IPS DF 6.9 (cell line): ENCODE measurements around the gene CAPZA2.
A peak's percentile ranks its signal among the peaks of the same experiment; 100 is the strongest.

Source experiments
- DNase-seq: peaks from one replicate; pipeline ENCODE4 v3.0.0-alpha.2; 2013; ENCODE audit warnings: low read depth, low spot score
- H3K27ac ChIP-seq: one replicate; pipeline ENCODE4 v1.5.1; 2013; ENCODE audit warnings: low read length, control low read depth
- H3K27me3 ChIP-seq: 2 replicates; pipeline ENCODE4 v1.6.1; 2013; ENCODE audit warnings: mild to moderate bottlenecking, low read length; ENCODE audit not compliant: control insufficient read depth, insufficient read depth
- H3K36me3 ChIP-seq: 2 replicates; pipeline ENCODE4 v1.6.1; 2013; ENCODE audit warnings: low read length; ENCODE audit not compliant: control insufficient read depth, insufficient read depth
- H3K4me1 ChIP-seq: 2 replicates; pipeline ENCODE4 v1.6.1; 2013; ENCODE audit warnings: low read length; ENCODE audit not compliant: control insufficient read depth, insufficient read depth
- H3K4me3 ChIP-seq: 2 replicates; pipeline ENCODE4 v1.5.1; 2013; ENCODE audit warnings: mild to moderate bottlenecking, low read length
- H3K9me3 ChIP-seq: 2 replicates; pipeline ENCODE4 v1.6.1; 2013; ENCODE audit warnings: low read length, inconsistent platforms; ENCODE audit not compliant: control insufficient read depth, insufficient read depth
- WGBS: extraction: QIAGEN DNeasy Blood & Tissue Kit; methylation state at CpG from one replicate; pipeline ENCODE4 v1.1.7; 2013; ENCODE audit warnings: mixed read lengths, missing lambda C conversion rate; ENCODE audit not compliant: insufficient read length, insufficient coverage; 5-methylcytosine and 5-hydroxymethylcytosine counted together

CAPZA2 gene

DNA sequence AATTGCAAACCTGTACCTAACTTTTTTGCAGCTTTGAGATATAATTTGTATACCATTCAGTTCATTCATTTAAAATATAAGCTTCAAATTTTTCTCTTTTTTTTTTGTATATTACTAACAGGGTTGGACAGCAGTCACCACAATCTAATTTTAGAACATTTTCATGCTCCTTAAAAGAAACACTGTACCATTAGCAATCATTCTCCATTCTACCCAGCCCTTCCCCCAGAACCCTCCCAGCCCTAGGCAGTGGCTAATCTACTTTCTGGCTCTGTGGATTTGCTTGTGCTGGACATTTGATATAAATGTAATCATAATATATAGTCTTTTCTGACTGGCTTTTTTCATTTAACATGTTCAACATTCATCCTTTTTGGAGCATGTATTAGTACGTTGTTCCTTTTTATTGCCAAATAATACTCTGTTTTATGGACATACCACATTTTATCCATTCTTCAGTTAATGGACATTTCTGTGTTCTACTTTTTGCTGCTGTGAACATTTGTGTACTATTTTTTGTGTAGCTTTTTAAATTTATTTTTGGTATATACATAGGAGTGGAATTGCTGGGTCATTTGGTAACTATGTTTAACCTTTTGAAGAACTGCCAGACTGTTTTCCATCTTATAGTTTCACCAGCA lies 50.0 kb downstream of the CAPZA2 start:
- Histone ChIP-seq H3K4me1 (no peaks in the 10 kb centered on the region), H3K9me3 (no peaks in the 10 kb centered on the region), H3K4me3 (no peak overlapping the region), H3K27me3 (no peaks in the 10 kb centered on the region), H3K27ac (no peak overlapping the region), H3K36me3 (no peaks in the 10 kb centered on the region; the same call in 1 of the 2 replicates)
- no CpG with 5 or more reads among the region's 1 CpG for WGBS
- DNase-seq, result no peak

DNA sequence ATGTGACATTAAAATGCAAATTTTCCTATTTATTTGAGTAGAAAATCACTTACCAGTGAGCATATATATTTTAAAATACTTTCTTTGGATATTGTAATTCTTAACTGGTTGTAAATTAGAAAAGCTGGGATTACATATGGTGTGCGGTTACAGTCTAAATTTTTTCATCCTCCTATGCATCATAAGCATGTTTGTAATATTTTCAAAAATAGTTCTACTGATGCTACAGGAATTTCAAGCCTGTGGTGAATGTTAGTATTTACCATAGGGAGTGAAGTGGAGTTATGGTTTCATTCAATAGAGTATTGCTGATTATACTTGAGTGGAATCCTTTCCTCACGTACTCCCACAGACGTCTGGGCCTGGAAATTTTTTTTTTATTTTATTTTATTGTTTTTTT lies 56.3 kb downstream of the CAPZA2 start:
- no peak for DNase-seq
- H3K36me3 ChIP-seq, result no peaks in the 10 kb centered on the region; the same call in 1 of the 2 replicates
- no peaks in the 10 kb centered on the region for H3K9me3 ChIP-seq
- no CpG with 5 or more reads among the region's 3 CpGs for WGBS
- no peak overlapping the region for H3K4me3 ChIP-seq
- H3K27me3 ChIP-seq, result no peaks in the 10 kb centered on the region
- no peaks in the 10 kb centered on the region for H3K4me1 ChIP-seq
- H3K27ac ChIP-seq, result no peak overlapping the region

DNA sequence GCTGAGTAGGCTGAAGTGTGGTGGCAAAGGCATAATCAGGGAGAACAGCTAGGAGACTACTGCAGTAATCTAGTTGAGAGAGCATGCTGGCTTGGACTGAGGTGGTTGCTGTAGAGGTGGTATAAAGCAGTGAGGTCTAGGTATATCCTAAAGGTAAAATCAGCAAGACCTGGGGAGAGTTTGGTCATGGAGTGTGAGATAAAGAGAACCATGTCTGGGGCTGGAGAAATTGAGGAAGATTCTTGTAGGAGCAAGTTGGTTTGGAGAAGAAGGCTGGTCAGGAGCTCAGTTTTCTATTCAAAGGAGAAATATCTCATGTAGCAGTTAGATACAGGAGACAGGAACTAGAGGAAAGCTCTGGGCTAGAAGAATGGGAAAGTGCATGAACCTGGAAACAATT lies 58.0 kb downstream of the CAPZA2 start:
- Histone ChIP-seq H3K4me1 (no peaks in the 10 kb centered on the region), H3K9me3 (no peaks in the 10 kb centered on the region), H3K27ac (no peak overlapping the region), H3K4me3 (no peak overlapping the region), H3K27me3 (no peaks in the 10 kb centered on the region), H3K36me3 (no peaks in the 10 kb centered on the region; the same call in 1 of the 2 replicates)
- DNase-seq, result no peak

DNA sequence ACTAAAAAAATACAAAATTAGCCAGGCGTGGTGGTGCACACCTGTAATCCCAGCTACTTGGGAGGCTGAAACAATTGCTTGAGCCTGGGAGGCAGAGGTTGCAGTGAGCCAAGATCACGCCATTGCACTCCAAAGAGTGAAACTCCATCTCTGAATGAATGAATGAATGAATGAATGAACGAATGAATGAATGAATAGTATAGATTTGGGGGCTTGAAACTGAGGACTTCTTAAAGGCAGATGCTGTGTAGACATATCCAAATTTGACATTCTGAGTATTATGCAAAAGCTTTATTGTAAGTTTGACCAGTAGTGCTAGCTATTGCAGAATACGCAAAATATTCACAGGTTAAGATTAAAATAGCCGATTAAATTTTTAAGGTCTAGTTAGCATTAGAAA lies 60.2 kb downstream of the CAPZA2 start:
- Histone ChIP-seq H3K9me3 (no peaks in the 10 kb centered on the region), H3K4me1 (no peaks in the 10 kb centered on the region), H3K27ac (no peak overlapping the region), H3K4me3 (no peak overlapping the region), H3K36me3 (no peaks in the 10 kb centered on the region; the same call in 1 of the 2 replicates), H3K27me3 (no peaks in the 10 kb centered on the region)
- DNase-seq, result no peak
- no CpG with 5 or more reads among the region's 5 CpGs for WGBS

DNA sequence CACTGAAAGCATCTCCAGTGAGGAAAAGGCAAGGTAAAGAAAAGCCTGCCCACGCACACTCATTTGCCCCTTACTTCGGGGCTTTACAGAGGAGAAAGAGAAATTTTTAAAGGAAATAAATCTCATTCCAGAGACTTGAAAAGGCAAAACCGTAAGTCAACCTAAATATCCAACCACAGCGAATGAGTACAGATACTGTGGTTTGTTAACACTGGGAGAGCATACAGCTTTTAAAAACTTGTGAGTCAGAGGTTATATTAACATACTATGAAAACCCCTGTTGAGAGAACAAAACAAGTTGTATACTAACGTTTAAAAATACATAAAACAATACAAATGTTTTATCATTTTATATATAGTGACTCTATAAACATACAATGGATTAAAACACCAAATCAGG lies 62.4 kb downstream of the CAPZA2 start:
- Histone ChIP-seq H3K27me3 (no peaks in the 10 kb centered on the region), H3K36me3 (no peaks in the 10 kb centered on the region), H3K4me3 (no peak overlapping the region), H3K27ac (no peak overlapping the region), H3K9me3 (no peaks in the 10 kb centered on the region), H3K4me1 (no peaks in the 10 kb centered on the region)
- no peak for DNase-seq
- WGBS, result no CpG with 5 or more reads among the region's 5 CpGs

DNA sequence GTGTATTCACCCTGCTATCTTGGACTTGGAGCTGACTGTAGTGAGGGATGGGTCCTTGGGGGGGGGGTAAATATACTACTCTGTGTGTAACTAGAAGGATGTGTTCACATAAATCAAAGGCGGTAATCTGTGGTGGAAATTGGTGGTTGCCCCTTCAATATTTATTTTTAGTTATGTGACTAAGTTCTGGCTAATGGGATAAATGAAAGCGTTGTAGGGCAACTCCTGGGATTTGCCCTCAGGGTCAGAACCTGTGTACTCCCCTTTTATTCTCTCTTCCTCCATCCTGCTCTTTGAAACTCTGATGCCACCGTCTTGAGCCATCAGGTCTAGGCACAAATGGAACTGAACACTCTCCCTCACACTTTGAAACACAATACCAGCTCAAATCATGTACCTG lies 66.6 kb downstream of the CAPZA2 start:
- no CpG with 5 or more reads among the region's 3 CpGs for WGBS
- H3K27ac ChIP-seq, result no peak overlapping the region
- no peaks in the 10 kb centered on the region for H3K27me3 ChIP-seq
- no peaks in the 10 kb centered on the region for H3K9me3 ChIP-seq
- DNase-seq, result no peak
- no peaks in the 10 kb centered on the region for H3K4me1 ChIP-seq
- no peak overlapping the region for H3K4me3 ChIP-seq
- no peaks in the 10 kb centered on the region for H3K36me3 ChIP-seq

DNA sequence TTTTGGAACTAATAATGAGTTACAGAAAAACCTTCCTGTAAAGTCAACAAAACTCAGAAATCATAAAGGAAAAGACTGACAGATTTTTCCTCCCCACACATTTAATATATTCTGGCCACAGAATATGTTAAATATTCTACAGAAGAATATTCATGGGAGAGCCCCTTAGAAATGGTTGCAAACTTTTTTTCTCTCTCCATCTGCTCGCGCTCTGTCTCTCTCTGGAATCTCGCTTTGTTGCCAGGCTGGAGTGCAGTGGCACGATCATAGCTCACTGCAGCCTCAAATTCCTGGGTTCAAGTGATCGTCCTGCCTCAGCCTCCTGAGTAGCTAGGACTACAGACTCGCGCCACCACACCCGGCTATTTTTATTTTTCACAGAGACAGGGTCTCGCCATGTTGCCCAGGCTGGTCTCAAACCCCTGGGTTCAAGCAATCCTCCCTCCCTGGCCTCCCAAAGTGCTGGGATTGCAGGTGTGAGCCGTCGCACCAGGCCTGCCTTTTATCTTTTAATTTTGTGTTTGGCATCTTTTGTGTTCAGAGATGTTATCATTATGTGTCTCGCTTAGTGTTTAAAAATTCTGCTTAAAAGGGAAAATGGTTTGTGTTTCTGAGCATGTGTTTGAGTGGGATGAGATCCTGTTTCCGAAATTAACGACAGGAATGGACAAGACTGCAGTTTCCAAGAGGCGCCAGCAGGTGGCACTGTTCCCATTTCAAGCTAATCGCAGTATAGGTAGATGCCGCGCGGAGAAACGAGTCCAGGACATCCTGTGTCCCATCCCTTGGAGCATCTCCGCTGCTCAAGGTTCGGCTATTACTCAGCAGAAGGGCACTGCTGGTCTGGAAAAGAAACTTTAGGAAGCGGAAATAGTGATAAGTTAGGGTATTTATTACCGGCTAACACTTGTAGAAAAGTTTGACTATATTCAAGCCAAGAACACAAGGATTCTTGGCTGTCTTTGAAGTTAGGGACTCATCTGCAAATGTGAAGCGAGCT lies 67.8 kb downstream of the CAPZA2 start:
- no peaks in the 10 kb centered on the region for H3K27me3 ChIP-seq
- peak; percentile 80 for DNase-seq
- H3K36me3 ChIP-seq, result no peaks in the 10 kb centered on the region
- H3K27ac ChIP-seq, result no peak overlapping the region
- no peaks in the 10 kb centered on the region for H3K4me1 ChIP-seq
- H3K9me3 ChIP-seq, result no peaks in the 10 kb centered on the region
- whole genome bisulfite sequencing, result no CpG with 5 or more reads among the region's 25 CpGs
- H3K4me3 ChIP-seq, result no peak overlapping the region

DNA sequence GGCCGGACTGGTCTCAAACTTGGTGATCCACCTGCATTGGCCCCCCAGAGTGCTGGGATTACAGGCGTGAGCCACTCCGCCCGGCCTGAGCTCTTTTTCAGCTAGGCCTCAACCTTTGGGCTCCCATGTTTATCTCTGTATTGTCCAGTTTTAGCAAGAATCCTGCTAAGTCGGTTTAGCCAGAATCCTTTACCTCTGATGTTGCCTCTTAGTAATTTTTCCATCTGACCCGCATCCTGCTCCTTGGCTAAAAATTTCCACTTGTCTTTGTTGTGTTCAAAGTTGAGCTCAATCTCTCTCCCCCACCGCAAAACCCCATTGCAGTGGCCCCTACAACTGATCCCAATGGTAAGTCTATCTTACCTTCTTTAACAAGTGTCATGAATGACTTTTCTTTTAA lies 70.2 kb downstream of the CAPZA2 start:
- WGBS, result no CpG with 5 or more reads among the region's 7 CpGs
- H3K27ac ChIP-seq, result no peak overlapping the region
- no peaks in the 10 kb centered on the region for H3K4me1 ChIP-seq
- DNase-seq, result no peak
- no peaks in the 10 kb centered on the region for H3K27me3 ChIP-seq
- H3K9me3 ChIP-seq, result no peaks in the 10 kb centered on the region
- no peak overlapping the region for H3K4me3 ChIP-seq
- no peaks in the 10 kb centered on the region for H3K36me3 ChIP-seq

DNA sequence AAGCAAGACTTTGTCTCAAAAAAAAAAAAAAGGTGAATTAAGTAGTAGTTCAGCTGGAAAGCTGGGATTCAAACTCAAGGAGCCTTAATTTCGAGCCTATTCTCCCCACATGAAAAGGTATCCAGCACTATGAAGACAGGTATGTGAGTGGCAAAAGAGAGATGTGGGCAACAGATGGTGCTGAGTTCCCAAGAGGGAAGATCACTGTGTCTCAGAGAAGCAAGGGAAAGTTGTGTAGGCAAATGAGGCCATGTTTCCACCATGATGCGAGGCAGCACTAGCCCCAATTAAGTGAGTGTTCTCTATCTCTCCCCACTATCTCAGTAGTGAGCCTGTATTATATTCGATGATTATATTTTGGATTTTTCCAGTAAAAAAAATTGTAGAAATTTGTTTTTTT lies 71.1 kb downstream of the CAPZA2 start:
- no peaks in the 10 kb centered on the region for H3K9me3 ChIP-seq
- H3K27me3 ChIP-seq, result no peaks in the 10 kb centered on the region
- no peak overlapping the region for H3K4me3 ChIP-seq
- H3K27ac ChIP-seq, result no peak overlapping the region
- DNase-seq, result no peak
- H3K4me1 ChIP-seq, result no peaks in the 10 kb centered on the region
- no CpG with 5 or more reads among the region's 3 CpGs for WGBS
- H3K36me3 ChIP-seq, result no peaks in the 10 kb centered on the region

DNA sequence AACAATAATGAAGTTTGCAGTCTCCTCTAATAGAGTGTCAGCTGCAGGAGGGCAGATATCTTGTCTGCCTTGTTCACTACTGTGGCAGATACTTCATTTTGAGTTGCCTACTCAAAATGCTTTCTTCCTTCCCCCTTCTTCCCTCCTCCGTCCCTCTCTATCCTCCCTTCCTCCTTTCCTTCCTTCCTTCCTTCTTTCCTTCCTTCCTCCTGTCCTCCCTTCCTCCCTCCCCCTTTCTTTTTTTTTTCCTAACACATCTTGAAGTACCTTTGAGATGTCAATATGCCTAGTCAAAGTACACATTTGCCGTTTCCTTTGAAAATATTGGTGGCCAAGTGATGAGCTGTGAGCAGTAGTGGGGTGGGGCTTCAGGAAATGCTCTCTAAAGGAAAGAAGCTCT lies 72.2 kb downstream of the CAPZA2 start:
- H3K4me1 ChIP-seq, result no peaks in the 10 kb centered on the region
- H3K9me3 ChIP-seq, result no peaks in the 10 kb centered on the region
- DNase-seq, result no peak
- H3K27me3 ChIP-seq, result no peaks in the 10 kb centered on the region
- WGBS, result no CpG with 5 or more reads among the region's 2 CpGs
- no peak overlapping the region for H3K27ac ChIP-seq
- H3K36me3 ChIP-seq, result no peaks in the 10 kb centered on the region
- no peak overlapping the region for H3K4me3 ChIP-seq
